GM19193 (cell line): ENCODE results near the gene PACS2.

Source experiments
- POLR2A ChIP-seq: IDR thresholded peaks from 4 replicates; pipeline ENCODE4 v1.6.1; 2011; ENCODE audit not compliant: insufficient read depth, insufficient read length; ENCODE audit errors: extremely low read depth

PACS2 gene

DNA sequence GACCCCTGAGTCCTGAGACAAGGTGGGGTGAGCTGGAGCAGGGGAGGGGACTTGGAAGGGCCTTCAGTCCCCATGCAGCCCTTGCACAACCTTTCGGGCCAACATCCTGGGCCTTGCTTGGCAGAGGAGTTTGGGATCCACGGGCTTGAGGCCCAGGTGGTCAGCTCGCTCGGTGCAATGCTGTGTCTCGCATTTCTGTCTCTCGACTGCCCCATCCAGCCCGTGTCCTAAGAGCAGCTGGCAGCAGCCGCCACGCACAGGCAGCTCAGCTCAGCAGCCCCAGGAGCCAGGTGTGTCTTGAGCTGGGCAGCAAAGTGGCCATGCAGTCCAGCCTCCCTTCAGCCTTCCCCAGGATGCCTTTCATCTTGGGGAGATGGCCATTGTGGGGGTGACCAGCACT, 10.8 kb downstream of the PACS2 start:
- TF ChIP-seq POLR2A: no peak

DNA sequence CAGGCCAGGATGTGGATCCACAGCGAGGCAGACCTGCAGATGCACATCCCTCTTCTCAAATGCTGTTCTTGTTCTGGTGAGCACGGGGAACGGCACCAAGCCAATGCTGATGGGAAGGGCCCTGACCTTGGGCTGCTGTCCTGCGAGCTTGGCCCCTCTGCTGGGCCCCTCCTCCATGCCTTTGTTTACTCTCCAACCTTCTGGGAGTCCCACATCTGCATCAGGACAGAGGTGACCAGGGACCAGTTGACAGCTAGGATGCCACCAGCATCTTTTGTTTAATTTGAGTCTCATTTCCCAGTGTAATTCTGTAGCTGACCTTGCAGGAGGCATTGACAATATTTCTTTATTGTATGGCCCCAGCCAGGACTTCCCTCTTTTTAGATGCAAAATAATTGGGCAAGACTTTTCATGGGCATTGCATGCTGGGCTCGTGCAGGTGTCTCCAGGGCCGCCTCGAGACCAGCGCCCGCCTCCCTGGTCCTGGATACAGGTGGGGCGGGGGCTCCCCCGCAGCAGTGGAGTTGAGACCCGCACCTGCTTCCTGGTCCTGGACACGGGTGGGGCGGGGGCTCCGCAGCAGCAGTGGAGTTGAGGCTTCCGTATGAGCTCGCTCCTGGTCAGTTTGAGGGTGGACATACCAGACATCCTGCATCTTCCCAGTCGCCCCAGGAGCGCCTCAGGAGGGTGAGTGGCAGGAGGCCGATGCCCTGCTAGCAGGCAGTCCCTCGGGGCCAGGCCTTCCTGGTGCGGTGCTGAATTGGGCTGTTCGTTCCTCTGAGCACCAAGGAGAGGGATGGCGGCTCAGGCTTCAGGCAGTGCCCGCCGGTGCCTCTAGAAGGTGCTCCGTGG, 11.4 kb downstream of the PACS2 start:
- TF ChIP-seq POLR2A: no peak

DNA sequence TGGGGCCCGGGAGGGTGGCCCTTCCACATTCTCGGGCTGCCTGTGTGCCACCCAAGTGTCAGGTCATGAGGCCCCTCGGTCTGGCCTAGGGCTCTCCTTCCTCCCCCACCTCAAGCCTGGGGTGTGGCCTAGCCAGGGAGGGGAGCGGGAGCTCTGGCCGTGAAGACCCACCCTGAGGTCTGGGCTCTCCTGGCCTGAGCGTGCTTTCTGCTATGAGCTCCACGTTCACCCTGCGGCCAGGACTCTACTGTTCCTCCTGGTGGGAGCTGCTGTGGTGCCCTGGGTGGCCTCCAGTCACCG, 12.0 kb downstream of the PACS2 start:
- no peak for TF ChIP-seq POLR2A

DNA sequence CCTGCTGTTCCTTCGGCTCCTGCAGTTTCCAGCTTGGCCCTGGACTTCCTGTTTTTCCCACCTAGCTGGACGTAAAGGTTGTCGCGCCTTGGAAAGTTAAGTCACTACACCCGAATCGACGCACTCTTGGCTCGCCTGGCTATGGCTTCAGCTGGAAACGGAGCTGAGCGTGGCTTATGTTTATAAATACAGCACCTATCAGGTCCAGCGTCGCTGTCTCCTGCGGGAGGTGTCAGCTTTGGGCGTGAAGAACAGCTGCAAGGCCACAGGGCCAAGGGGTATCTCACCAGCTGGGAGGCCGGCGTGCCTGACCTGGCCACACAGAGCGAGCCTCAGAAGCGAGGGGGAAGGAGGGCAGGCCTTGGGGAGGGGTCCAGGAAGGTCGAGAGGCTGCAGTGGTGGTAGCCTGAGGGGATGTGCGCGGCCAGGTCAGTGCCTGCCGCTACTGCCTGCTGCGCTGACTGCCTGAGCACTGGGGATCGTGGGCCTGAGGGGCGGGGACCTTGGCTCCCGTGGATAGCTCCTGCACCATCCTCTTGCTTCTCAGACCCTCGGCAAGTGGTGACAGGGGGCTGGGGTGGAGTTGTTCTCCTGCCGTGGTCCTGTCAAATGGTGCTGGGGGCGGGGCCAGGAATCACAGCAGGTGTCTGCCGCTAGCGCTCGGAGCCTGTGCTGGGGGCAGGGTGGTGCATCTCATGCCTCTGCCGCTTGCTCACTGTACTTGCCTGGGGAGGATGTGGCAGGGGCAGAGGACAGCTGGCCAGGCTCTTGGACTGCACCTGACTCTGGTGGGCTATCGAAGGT, 12.5 kb downstream of the PACS2 start:
- TF ChIP-seq POLR2A: no peak

DNA sequence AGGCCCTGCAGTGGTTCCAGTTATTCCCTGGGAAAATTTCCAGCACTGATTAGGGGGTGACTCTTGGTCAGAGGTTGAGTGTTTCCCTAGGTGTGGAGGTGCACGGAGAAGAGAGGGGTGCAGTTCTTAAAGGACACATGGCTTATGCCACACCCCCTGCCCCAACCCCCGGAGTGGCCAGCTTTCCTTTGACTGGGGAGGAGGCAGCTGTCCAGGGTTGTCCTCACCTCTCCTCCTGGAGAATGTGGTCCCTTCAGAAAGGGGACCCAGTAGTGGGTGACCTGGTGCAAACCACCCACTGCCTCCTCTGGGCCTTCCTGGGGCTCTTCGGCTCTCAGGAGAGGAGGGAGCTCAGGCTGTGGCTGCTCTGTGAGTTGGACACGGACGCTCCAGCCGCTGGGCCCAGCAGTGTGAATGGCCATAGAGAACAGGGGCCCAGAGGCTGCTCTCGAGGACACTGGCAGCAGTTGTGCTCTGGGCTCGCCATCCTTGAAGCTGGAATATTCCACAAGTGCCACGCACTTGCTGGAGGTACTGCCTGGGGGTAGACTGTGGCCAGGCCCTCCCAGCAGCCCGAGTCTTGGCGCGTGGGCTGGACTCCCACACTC, 13.6 kb downstream of the PACS2 start:
- TF ChIP-seq POLR2A: no peak

DNA sequence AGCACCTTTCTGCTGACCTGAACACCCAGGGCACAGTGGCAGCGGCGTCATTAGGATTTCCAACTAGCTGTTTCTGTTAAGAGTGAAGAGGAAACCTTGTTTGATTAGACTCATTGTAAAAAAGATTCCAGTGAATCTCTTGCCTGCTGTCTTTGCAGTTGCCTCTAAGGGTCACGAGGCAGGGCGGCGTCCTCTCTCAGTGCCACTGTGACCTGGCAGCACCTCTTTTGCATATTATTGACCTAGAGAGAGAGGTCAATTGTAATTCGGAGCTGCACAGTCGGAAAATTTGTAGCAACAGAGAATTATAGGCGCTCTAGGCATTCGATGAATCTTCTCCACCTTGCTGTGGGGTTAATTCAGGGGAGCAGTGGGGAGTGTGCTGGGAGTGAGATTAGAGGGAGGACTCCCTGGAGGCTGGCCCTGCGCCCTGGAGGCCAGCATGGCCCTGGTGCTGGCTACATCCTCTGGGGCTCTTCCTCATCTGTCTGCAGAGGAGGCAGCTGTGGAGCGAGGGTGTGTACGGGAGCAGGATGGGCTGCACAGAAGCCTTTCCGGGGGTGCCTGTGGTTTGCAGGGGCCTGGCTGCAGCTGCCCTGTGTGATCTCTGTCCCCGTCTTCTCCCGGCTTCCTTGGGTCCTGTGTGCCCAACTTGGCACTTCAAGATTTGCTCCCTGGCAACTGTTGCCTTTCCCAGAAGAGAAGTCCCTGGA, 14.3 kb downstream of the PACS2 start:
- TF ChIP-seq POLR2A: no peak

DNA sequence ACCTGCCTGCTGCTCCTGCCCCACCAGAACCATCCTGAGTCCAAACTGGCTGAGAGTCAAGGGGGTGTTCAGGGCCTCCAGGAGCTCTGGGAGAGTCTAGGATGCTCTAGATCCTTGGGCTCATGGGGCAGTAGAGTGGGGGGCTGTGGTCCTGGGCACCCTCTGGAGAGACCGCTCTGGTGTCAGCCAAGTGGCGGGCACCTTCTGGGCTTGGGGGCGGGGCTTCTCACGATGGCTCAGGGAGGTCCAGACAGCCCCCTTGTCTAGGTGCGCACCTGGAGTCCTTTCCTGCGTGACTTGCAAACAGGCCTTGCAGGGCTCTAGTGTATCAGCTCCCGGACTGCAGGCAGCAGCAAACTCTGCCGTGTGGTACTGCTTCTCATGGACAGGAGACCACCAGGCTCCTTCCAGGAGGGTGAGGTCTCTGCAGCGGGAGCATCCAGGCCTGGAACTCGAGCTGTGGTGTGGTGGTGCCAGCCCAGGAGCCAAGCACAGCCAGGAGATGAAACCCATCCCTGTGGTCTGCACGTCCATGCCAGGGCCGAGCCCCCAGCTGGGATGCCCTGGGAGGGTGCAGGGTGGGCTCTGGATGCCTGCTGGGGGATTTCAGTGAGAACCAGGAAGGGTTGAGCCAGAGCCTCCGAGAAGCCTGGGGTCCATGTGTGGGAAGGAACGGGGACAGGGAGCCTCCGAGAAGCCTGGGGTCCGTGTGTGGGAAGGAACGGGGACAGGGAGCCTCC, 15.0 kb downstream of the PACS2 start:
- TF ChIP-seq POLR2A: no peak

DNA sequence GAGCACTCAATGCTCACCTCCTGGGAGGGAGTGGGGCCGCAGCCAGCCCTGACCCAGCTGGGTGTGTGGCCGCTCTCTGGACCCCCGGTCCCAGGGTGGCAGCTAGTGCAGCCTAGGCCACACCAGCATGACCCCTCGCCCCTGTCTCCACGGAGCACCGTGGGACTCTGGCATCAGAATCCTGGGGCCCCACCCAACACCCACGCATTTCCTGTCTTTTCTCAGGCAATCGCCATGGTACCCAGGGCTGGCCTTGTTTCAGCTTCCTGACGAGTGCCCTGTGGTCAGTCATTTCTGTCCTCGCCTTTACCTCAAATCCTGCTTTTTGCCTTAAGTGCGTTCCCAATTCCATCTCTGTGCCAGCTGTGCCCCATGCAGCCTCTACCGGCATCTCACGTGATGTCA, 15.9 kb downstream of the PACS2 start:
- TF ChIP-seq POLR2A: no peak

DNA sequence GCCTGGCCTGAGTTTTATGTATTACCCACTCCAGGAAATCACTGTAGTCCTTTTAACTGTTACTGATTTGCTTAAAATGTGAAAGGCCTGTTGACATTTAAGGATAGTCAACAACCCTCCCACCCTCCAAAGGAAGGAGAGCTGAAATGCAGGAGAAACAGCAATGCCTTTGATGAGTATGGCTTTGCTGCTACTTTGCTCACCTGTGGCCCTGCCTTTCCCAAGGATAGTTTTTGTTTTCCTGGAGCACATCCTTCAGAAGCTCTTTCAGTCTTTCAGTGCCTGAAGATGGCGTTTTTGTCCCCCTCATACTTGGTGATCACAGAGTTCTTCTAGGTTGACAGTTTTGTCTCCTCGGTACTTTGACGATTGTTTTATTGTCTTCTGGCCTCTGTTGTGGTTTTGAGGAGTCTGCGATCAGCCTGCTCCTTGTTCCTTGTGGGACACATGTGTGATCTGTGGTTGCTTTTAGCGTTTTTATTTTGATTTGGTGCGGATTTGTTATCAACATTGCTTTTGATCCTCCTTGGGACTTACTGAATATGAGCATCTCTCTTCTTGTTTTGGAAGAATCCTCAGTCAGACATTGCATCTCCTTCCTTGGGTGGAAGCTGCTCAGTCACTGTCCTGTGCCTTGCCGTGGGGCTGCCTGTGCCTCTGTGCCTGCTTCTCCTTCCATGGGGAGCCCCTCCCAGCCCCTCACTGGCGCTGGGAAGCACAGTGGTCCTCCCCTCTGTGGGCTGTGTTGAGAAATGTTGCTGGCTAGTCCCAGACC, 17.2 kb downstream of the PACS2 start:
- no peak for TF ChIP-seq POLR2A

DNA sequence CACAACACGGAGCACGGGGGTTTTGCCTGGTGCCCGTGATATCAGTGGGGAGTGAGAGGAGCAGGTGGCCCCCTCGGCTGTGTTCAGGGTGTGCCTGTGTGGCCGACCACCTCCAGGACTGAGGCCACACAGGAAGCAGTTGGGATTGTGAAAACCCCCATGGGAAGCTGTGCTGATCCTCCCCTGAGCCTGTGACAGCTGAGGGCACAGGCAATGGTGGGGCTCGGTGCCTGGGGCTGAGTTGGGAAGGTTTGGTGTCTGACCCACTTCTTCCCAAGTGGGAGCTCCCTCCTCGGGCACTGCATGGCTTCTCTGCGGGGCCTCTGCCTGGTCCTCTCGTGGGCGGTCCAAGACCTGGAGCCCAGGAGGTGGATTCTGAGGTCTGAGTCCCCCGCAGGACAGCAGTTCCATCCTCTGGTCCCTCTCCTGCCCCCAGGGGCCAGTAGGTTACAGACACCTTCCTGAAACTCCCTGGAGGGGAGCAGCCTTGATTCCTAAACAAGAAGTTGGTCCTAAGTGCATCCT, 17.9 kb downstream of the PACS2 start:
- TF ChIP-seq POLR2A: no peak

DNA sequence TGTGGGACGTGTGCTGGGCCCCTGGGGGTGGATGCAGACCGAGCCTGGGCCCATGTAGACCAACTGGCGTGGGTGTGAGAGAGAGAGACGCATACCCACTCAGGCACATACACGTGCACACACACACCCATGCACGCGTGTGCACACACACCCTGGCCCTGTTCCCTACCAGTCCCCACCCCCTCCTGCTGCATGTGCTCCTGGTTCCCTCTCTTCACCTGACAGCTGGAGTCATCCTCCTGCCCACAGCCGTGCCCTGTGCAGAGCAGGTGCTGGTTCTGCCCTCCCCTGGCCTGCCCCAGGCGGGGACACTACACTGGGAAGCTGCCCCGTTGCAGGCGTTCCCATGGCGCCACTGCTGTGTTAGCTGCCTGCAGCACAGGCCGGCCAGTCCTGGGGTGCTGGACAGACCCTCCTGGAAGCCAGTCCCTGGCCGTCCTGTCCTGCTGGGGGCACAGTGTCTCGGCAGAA, 18.5 kb downstream of the PACS2 start:
- TF ChIP-seq POLR2A: no peak

DNA sequence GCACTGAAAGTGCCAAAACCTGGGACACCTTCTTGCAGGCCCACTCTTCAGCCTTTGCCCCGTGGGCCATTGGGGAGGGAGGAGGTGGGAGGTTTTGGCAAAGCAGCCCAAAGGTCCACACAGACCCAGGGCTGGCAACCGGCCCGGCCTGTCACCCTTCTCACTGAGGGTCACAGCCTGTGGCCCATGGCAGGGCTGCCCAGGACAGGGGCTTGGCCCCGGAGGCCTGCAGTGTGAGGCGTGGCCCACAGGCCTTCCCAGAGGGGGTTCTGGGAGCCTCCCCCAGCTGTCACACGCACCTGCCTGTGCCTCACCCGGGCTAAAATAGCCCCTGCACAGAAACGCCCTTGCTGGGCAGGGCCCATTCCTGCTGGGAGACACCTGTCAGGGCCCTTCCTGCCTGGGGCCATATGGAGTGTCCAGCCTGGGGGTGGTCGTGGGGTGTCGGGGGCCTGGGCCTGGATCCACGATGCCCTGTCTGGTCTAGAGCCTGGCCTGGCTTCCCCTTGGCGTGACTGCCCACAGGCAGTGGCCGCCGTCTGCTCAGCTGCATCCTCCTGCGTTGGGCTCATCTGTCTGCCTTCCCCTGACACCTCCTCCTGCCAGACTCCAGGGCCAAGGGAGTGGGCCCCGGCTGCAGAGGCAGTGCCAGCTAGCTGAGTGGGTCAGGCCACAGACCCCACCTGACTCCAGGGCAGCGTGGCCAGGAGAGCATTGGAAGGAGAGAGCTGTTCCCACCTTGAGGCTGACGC, 19.2 kb downstream of the PACS2 start:
- no peak for TF ChIP-seq POLR2A
